Erythroblast (primary cell): ENCODE results near the gene GPC5.
"Not testable (repeated sequence)": the region's sequence is repeated elsewhere in the genome, so short reads cannot be mapped to it uniquely, and the experiment has no call there.

Experiments used
- GATA1 ChIP-seq: IDR thresholded peaks from 2 replicates; pipeline ENCODE4 v1.6.1; 2011; ENCODE audit warnings: low read depth, mild to moderate bottlenecking, control low read depth, low read length, moderate library complexity
- POLR2A ChIP-seq: IDR thresholded peaks from 2 replicates; pipeline ENCODE4 v1.6.1; 2011; ENCODE audit warnings: mild to moderate bottlenecking, low read length

- TF ChIP-seq POLR2A, GATA1: not testable (repeated sequence)
These were observed 403.4 kb downstream of the GPC5 start for GRCh38 chr13:91801772-91802171.
